ENCODE data around the gene ZNF440.
"Not testable (repeated sequence)": the region's sequence is repeated elsewhere in the genome, so short reads cannot be mapped to it uniquely, and the experiment has no call there.

The ZNF440 gene

GRCh38 chr19:11860721-11861120 is 46.6 kb downstream of the ZNF440 start:
- peaks cover 17% of the 10 kb centered on the region for H3K9me3 ChIP-seq (ENCODE audit: control insufficient read depth, low read length)
- H3K4me1 ChIP-seq (ENCODE audit: control insufficient read depth, insufficient read depth, low read length, poor library complexity, severe bottlenecking) = no peaks in the 10 kb centered on the region
- 92 to 100% methylated on average over 3 to 6 of the region's 7 CpGs for WGBS, 2 experiments (ENCODE audit: insufficient coverage in 2 of 2)
- no peak overlapping the region for H3K4me3 ChIP-seq (ENCODE audit: extremely low read depth, insufficient read depth, low read length, poor library complexity, severe bottlenecking)
- no peaks in the 10 kb centered on the region for H3K36me3 ChIP-seq (ENCODE audit: control insufficient read depth, insufficient read depth, low read length)
- H3K27ac ChIP-seq (ENCODE audit: low read depth, low read length, severe bottlenecking) = no peak overlapping the region

GRCh38 chr19:11861301-11861700 is 47.2 kb downstream of the ZNF440 start:
- 100% methylated on average over 1 of the region's 2 CpGs; no CpG with 5 or more reads in 1 of the 2 experiments for WGBS, 2 experiments (ENCODE audit: insufficient coverage in 2 of 2)
- H3K9me3 ChIP-seq (ENCODE audit: control insufficient read depth, low read length) = peaks cover 17% of the 10 kb centered on the region
- H3K36me3 ChIP-seq (ENCODE audit: control insufficient read depth, insufficient read depth, low read length) = no peaks in the 10 kb centered on the region
- H3K4me3 ChIP-seq (ENCODE audit: extremely low read depth, insufficient read depth, low read length, poor library complexity, severe bottlenecking) = no peak overlapping the region
- H3K27ac ChIP-seq (ENCODE audit: low read depth, low read length, severe bottlenecking) = no peak overlapping the region
- H3K4me1 ChIP-seq (ENCODE audit: control insufficient read depth, insufficient read depth, low read length, poor library complexity, severe bottlenecking) = no peaks in the 10 kb centered on the region

DNA sequence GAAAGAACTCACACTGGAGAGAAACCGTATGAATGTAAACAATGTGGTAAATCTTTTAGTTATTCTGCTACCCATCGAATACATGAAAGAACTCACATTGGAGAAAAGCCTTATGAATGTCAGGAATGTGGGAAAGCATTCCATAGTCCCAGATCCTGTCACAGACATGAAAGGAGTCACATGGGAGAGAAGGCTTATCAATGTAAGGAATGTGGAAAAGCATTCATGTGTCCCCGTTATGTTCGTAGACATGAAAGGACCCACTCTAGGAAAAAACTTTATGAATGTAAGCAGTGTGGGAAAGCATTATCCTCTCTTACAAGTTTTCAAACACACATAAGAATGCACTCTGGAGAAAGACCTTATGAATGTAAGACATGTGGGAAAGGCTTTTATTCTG is 53.7 kb downstream of the ZNF440 start:
- WGBS, 2 experiments (ENCODE audit: insufficient coverage in 2 of 2) = 85 to 95% methylated on average over 2 to 4 of the region's 4 CpGs
- H3K4me3 ChIP-seq (ENCODE audit: extremely low read depth, insufficient read depth, low read length, poor library complexity, severe bottlenecking); H3K36me3 ChIP-seq (ENCODE audit: control insufficient read depth, insufficient read depth, low read length); H3K27ac ChIP-seq (ENCODE audit: low read depth, low read length, severe bottlenecking); H3K4me1 ChIP-seq (ENCODE audit: control insufficient read depth, insufficient read depth, low read length, poor library complexity, severe bottlenecking): not testable (repeated sequence)
- peaks cover 43% of the 10 kb centered on the region for H3K9me3 ChIP-seq (ENCODE audit: control insufficient read depth, low read length)

DNA sequence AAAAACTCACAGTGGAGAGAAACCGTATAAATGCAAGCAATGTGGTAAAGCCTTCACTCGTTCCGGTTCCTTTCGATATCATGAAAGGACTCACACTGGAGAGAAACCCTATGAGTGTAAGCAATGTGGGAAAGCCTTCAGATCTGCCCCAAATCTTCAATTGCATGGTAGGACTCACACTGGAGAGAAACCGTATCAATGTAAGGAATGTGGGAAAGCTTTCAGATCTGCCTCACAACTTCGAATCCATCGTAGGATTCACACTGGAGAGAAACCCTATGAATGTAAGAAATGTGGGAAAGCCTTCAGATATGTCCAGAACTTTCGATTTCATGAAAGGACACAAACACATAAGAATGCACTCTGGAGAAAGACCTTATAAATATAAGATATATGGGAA is 54.1 kb downstream of the ZNF440 start:
- Histone ChIP-seq H3K4me3 (ENCODE audit: extremely low read depth, insufficient read depth, low read length, poor library complexity, severe bottlenecking) (no peak overlapping the region), H3K4me1 (ENCODE audit: control insufficient read depth, insufficient read depth, low read length, poor library complexity, severe bottlenecking) (no peaks in the 10 kb centered on the region), H3K27ac (ENCODE audit: low read depth, low read length, severe bottlenecking) (no peak overlapping the region), H3K9me3 (ENCODE audit: control insufficient read depth, low read length) (peaks cover 43% of the 10 kb centered on the region), H3K36me3 (ENCODE audit: control insufficient read depth, insufficient read depth, low read length) (peaks cover 4% of the 10 kb centered on the region)
- 88 to 89% methylated on average over 6 to 7 of the region's 8 CpGs for WGBS, 2 experiments (ENCODE audit: insufficient coverage in 2 of 2)

GRCh38 chr19:11872624-11873023 is 58.6 kb downstream of the ZNF440 start:
- 83 to 88% methylated on average over 8 of the region's 9 CpGs for WGBS, 2 experiments (ENCODE audit: insufficient coverage in 2 of 2)
- no peaks in the 10 kb centered on the region for H3K36me3 ChIP-seq (ENCODE audit: control insufficient read depth, insufficient read depth, low read length)
- H3K4me1 ChIP-seq (ENCODE audit: control insufficient read depth, insufficient read depth, low read length, poor library complexity, severe bottlenecking) = no peaks in the 10 kb centered on the region
- H3K9me3 ChIP-seq (ENCODE audit: control insufficient read depth, low read length) = peaks cover 26% of the 10 kb centered on the region
- no peak overlapping the region for H3K27ac ChIP-seq (ENCODE audit: low read depth, low read length, severe bottlenecking)
- H3K4me3 ChIP-seq (ENCODE audit: extremely low read depth, insufficient read depth, low read length, poor library complexity, severe bottlenecking) = no peak overlapping the region

- Histone ChIP-seq H3K27ac (ENCODE audit: low read depth, low read length, severe bottlenecking) (no peak overlapping the region), H3K36me3 (ENCODE audit: control insufficient read depth, insufficient read depth, low read length) (no peaks in the 10 kb centered on the region), H3K9me3 (ENCODE audit: control insufficient read depth, low read length) (peaks cover 15% of the 10 kb centered on the region), H3K4me3 (ENCODE audit: extremely low read depth, insufficient read depth, low read length, poor library complexity, severe bottlenecking) (no peak overlapping the region), H3K4me1 (ENCODE audit: control insufficient read depth, insufficient read depth, low read length, poor library complexity, severe bottlenecking) (no peaks in the 10 kb centered on the region)
- WGBS, 2 experiments (ENCODE audit: insufficient coverage in 2 of 2) = no CpG with 5 or more reads among the region's 1 CpG
Measured at GRCh38 chr19:11873762-11874161, 59.7 kb downstream of the ZNF440 start.

- H3K9me3 ChIP-seq (ENCODE audit: control insufficient read depth, low read length) = peaks cover 10% of the 10 kb centered on the region
- H3K4me3 ChIP-seq (ENCODE audit: extremely low read depth, insufficient read depth, low read length, poor library complexity, severe bottlenecking); H3K36me3 ChIP-seq (ENCODE audit: control insufficient read depth, insufficient read depth, low read length); H3K4me1 ChIP-seq (ENCODE audit: control insufficient read depth, insufficient read depth, low read length, poor library complexity, severe bottlenecking); H3K27ac ChIP-seq (ENCODE audit: low read depth, low read length, severe bottlenecking): not testable (repeated sequence)
- 57 to 84% methylated on average over 5 to 16 of the region's 16 CpGs for WGBS, 2 experiments (ENCODE audit: insufficient coverage in 2 of 2)
Measured at GRCh38 chr19:11879687-11880266, 65.7 kb downstream of the ZNF440 start.

DNA sequence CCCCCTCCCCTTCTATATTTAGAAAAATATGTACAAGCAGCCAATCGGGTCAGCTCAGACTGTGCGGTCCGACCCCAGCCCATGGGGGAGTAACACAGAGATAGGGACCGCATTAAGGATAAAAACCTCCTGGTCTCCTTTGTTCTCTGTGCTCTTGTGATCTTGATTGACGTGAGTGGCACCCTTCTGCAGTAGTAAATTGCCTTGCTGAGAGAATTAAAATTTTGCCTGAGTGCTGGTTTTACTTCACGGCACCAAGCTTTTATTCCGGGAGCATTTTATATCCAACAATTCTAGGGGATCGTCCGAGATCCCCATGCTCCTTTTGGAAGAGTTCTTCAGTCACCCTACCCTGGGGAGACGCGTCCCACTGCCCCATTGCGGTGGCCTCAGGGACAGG is 66.5 kb downstream of the ZNF440 start:
- Histone ChIP-seq H3K4me1 (ENCODE audit: control insufficient read depth, insufficient read depth, low read length, poor library complexity, severe bottlenecking) (no peaks in the 10 kb centered on the region), H3K36me3 (ENCODE audit: control insufficient read depth, insufficient read depth, low read length) (no peaks in the 10 kb centered on the region), H3K27ac (ENCODE audit: low read depth, low read length, severe bottlenecking) (no peak overlapping the region), H3K9me3 (ENCODE audit: control insufficient read depth, low read length) (peaks cover 13% of the 10 kb centered on the region), H3K4me3 (ENCODE audit: extremely low read depth, insufficient read depth, low read length, poor library complexity, severe bottlenecking) (no peak overlapping the region)
- 90 to 91% methylated on average over 8 to 12 of the region's 12 CpGs for WGBS, 2 experiments (ENCODE audit: insufficient coverage in 2 of 2)

DNA sequence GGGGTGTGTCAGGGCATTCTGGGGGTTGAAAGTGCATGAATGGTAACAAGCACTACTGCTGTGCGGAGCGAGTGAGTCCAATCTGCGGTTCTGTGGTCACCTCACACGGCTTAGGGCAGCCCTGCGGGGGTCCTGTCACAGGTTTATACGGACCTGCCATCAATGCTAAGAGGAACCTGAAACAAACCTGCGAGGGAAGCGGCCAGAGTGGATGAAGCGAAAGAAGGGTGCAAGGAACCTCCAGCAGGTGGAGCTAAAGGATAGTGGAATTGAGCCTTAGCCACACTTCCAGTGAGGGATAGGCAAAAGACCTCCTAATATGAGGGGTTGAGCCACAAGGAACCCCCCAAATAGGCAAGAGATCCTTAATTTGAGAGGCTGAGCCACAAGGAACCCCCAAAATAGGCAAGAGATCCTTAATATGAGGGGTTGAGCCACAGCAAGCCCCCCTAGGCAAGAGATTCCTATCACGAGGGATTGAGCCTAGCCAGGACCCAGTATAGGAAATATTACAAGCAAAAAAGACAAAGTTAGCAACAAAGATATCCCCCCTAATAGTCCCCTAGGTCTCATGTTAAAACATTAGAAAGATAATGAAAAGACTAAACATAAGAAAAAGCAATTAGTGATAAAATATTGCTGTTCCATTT is 67.2 kb downstream of the ZNF440 start:
- H3K9me3 ChIP-seq (ENCODE audit: control insufficient read depth, low read length) = peaks cover 17% of the 10 kb centered on the region
- no peaks in the 10 kb centered on the region for H3K36me3 ChIP-seq (ENCODE audit: control insufficient read depth, insufficient read depth, low read length)
- H3K4me1 ChIP-seq (ENCODE audit: control insufficient read depth, insufficient read depth, low read length, poor library complexity, severe bottlenecking) = no peaks in the 10 kb centered on the region
- H3K27ac ChIP-seq (ENCODE audit: low read depth, low read length, severe bottlenecking) = no peak overlapping the region
- no peak overlapping the region for H3K4me3 ChIP-seq (ENCODE audit: extremely low read depth, insufficient read depth, low read length, poor library complexity, severe bottlenecking)
- 15 to 29% methylated on average over 5 to 9 of the region's 10 CpGs for WGBS, 2 experiments (ENCODE audit: insufficient coverage in 2 of 2)

DNA sequence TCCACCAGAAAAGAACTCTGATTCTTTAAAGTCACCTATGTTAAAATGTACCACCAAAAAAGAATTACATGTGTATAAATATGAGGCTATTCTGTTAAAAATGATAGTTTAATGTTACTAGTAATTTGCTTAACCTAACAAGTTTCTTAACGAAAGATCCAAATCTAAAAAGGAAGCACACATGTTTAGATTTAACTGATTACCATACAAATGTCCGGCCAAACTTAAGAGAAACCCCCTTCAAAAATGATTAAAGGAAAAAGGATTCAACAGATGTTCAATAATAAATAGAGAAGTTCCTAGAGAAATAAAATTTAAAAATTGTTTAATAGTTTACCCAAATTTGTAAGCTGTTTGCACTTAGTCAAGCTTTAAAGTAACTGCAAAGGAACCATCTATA is 68.5 kb downstream of the ZNF440 start:
- no CpG with 5 or more reads among the region's 2 CpGs for WGBS, 2 experiments (ENCODE audit: insufficient coverage in 2 of 2)
- no peaks in the 10 kb centered on the region for H3K36me3 ChIP-seq (ENCODE audit: control insufficient read depth, insufficient read depth, low read length)
- H3K4me1 ChIP-seq (ENCODE audit: control insufficient read depth, insufficient read depth, low read length, poor library complexity, severe bottlenecking) = no peaks in the 10 kb centered on the region
- H3K9me3 ChIP-seq (ENCODE audit: control insufficient read depth, low read length) = peaks cover 19% of the 10 kb centered on the region
- H3K27ac ChIP-seq (ENCODE audit: low read depth, low read length, severe bottlenecking) = no peak overlapping the region
- H3K4me3 ChIP-seq (ENCODE audit: extremely low read depth, insufficient read depth, low read length, poor library complexity, severe bottlenecking) = no peak overlapping the region
